Activated CD8-positive, alpha-beta memory T cell treated with anti-CD3 and anti-CD28 coated beads for 1 hour (primary cell): ENCODE results near the gene GLB1L.
A peak's percentile ranks its signal among the peaks of the same experiment; 100 is the strongest.

Experiments used
- DNase-seq, 2 donors: peaks; one replicate each; pipeline ENCODE4 v3.0.0-alpha.2; 2020; ENCODE audit warnings: low read depth in 1 of 2; ENCODE audit errors: extremely low read depth in 1 of 2

GLB1L gene

GRCh38 chr2:219253753-219254589 is 8.7 kb upstream of the GLB1L start, which contains the start of gene TUBA4A:
Gene TUBA4A, minus strand, starts transcription at chr2:219253918. Its CDS starts 60 bp downstream, at chr2:219253858.
- peak; percentile 69 to 90 for DNase-seq

- DNase-seq, result no peak
Measured at GRCh38 chr2:219252900-219253752, 7.9 kb upstream of the GLB1L start, which contains the start of gene TUBA4B. Gene TUBA4B, plus strand, starts transcription at chr2:219253243. Its CDS starts 165 bp downstream, at chr2:219253408.

GRCh38 chr2:219252570-219252899 is 7.3 kb upstream of the GLB1L start:
- no peak for DNase-seq

- DNase-seq, result no peak
Measured at GRCh38 chr2:219252084-219252483, 6.8 kb upstream of the GLB1L start.

- no peak for DNase-seq
Measured at GRCh38 chr2:219251656-219252055, 6.4 kb upstream of the GLB1L start.

GRCh38 chr2:219250049-219250781 is 5.0 kb upstream of the GLB1L start:
- no peak for DNase-seq

- DNase-seq, result no peak
Measured at GRCh38 chr2:219249203-219249980, 4.1 kb upstream of the GLB1L start.

GRCh38 chr2:219248845-219249202 is 3.6 kb upstream of the GLB1L start:
- no peak for DNase-seq

GRCh38 chr2:219247678-219248642 is 2.7 kb upstream of the GLB1L start:
- no peak for DNase-seq

- no peak for DNase-seq
Measured at GRCh38 chr2:219246559-219246958, 1.3 kb upstream of the GLB1L start.

GRCh38 chr2:219245899-219246230 is 621 bp upstream of the GLB1L start:
- no peak for DNase-seq

- no peak for DNase-seq
Measured at GRCh38 chr2:219244789-219245147, 476 bp downstream of the GLB1L start.

- no peak for DNase-seq
Measured at GRCh38 chr2:219243291-219243761, 1.9 kb downstream of the GLB1L start.

GRCh38 chr2:219234331-219234730 is 10.9 kb downstream of the GLB1L start:
- DNase-seq, result no peak

- no peak for DNase-seq
Measured at GRCh38 chr2:219230059-219230540, 15.1 kb downstream of the GLB1L start.

GRCh38 chr2:219229305-219230058 is 15.8 kb downstream of the GLB1L start, which contains the start of the genes ANKZF1 and ATG9A:
Gene ANKZF1, plus strand, starts transcription at chr2:219229806. Its CDS starts 452 bp downstream, at chr2:219230258.
Gene ATG9A, minus strand, starts transcription at chr2:219229636. Its CDS starts 1,612 bp downstream, at chr2:219228024.
- peak; percentile 93 to 94 for DNase-seq

- DNase-seq, result no peak
Measured at GRCh38 chr2:219228911-219229304, 16.3 kb downstream of the GLB1L start.
